Urinary bladder (tissue), 4 donors: ENCODE measurements around the gene LARP4. TPM values are rescaled to one million over a fixed set of nuclear protein-coding genes. Genes with fewer than 3 reads are reported as not detected.
"Not testable (repeated sequence)": the region's sequence is repeated elsewhere in the genome, so short reads cannot be mapped to it uniquely, and the experiment has no call there.

Experiments used
- DNase-seq: peaks from one replicate; pipeline ENCODE4 v3.0.0-alpha.2; 2015; ENCODE audit errors: extremely low spot score
- H3K27ac ChIP-seq: one replicate; pipeline ENCODE4 v1.5.1; 2013; ENCODE audit warnings: low read depth, mild to moderate bottlenecking, moderate library complexity
- H3K36me3 ChIP-seq: one replicate; pipeline ENCODE4 v1.6.1; 2013; ENCODE audit warnings: mild to moderate bottlenecking, moderate library complexity; ENCODE audit not compliant: insufficient read depth
- H3K4me1 ChIP-seq: one replicate; pipeline ENCODE4 v1.6.1; 2013; ENCODE audit warnings: mild to moderate bottlenecking, moderate library complexity; ENCODE audit not compliant: insufficient read depth
- H3K4me3 ChIP-seq: one replicate; pipeline ENCODE4 v1.5.1; 2013; ENCODE audit warnings: low read depth, low read length
- WGBS: extraction: QIAGEN DNeasy Blood & Tissue Kit; methylation state at CpG from one replicate; pipeline ENCODE4 v1.1.7; 2013; 5-methylcytosine and 5-hydroxymethylcytosine counted together
- polyA plus RNA-seq: library from polyadenylated mRNA; stranded (reverse); fragments of 200-250 nt; gene quantifications from one replicate; pipeline ENCODE4 v1.2.3, GENCODE V29; 2013
- total RNA-seq: library from RNA; depleted of rRNA; stranded (reverse); fragments of >200 nt; gene quantifications from one replicate; pipeline ENCODE4 v1.2.3, GENCODE V29; 2014
- donor health status: healthy with polysubstance abuse.
- donor health status: healthy.

The LARP4 gene
- total and polyA plus RNA-seq, 2 donors = 11.3 to 77.5 TPM

DNA sequence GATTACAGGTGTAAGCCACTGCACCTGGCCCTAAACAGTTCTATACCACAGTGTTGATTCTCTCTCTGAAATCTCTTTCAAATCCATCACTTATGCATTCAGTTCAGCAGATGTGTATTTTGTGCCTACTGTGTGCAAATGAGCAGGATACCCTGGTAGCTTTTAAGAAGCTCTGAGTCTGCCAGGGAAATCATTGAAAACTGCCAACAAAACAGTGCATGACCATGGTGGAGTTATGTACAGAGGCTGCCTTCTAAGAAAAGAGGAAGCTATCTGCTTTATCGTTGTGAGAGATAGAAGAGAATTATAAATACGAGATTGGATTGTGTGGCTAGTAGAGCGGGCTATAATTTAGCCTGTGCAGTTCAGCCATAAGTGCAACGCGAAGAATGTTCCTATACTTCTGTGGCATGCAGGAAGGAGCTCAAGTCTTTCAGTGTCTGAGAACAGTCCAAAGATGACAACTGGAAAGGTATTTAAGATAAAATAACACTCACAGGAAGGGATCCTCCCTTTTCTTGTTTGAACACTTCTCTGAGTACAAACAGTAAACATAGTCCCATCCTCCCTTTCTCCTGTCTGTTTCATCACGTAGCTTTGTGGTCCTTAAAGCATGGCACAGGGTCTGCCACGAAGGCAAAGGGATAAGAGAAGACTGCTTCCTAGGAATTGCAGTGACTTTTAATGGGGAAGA is 108.4 kb downstream of the LARP4 start:
- Histone ChIP-seq H3K27ac (no peak overlapping the region), H3K4me1 (no peaks in the 10 kb centered on the region), H3K36me3 (no peaks in the 10 kb centered on the region), H3K4me3 (no peak overlapping the region)
- 59% methylated on average over 7 of the region's 7 CpGs for WGBS
- DNase-seq = no peak

DNA sequence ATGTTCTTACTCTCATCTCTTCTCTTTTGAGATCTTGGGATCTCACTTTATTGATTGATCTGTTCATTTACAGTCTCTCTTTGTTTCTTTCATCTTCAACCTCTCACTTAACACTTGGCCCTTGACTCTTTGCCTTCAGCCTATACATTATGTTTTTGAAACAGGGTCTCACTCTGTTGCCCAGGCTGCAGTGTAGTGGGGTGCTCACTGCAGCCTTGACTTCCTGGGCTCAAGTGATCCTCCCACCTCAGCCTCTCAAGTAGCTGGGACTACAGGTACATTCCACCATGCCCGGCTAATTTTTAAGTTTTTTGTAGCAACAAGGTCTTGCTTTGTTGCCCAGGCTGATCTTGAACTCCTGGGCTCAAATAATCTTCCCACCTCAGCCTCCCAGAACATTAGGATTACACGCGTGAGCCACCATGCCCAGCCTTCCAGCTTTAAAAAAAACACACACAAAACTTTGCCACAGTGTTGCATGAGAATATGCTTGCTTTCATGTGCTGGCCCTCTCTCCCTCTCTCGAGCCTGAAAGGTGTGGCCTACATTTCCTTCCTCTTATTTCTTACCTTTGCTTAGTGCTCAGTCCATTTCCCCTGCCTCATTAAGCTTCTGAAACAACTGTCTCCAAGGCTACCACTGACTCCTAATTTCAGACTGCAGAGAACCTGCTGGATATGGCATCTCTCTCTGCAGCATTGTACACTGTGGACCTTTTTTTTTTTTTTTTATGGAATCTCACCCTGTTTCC is 114.0 kb downstream of the LARP4 start:
- H3K4me3 ChIP-seq = no peak overlapping the region
- H3K4me1 ChIP-seq = peaks cover 1% of the 10 kb centered on the region
- no peak overlapping the region for H3K27ac ChIP-seq
- H3K36me3 ChIP-seq = no peaks in the 10 kb centered on the region
- DNase-seq = no peak
- WGBS = 88% methylated on average over 4 of the region's 4 CpGs

DNA sequence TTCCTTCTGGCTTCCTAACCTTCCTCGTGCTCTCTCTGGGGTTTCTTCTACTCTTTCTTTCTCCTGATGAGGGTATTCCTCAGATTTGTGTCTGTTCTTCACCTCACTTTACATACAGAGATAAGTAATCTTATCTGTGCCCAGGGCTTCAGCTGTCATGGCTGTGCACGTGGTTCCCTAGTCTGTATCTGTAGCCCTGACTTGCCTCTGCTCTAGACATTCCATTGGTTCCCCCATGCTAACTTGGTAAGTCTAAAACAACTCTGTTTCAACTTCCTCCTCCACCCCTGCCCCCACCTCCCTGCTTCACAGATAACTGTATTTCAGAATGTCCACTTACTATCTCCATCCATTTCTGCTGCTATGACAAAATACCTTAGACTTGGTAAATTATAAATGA is 114.9 kb downstream of the LARP4 start:
- Histone ChIP-seq H3K4me1 (peaks cover 1% of the 10 kb centered on the region), H3K4me3 (no peak overlapping the region), H3K36me3 (no peaks in the 10 kb centered on the region), H3K27ac (no peak overlapping the region)
- no peak for DNase-seq
- WGBS = 70% methylated on average over 2 of the region's 2 CpGs

DNA sequence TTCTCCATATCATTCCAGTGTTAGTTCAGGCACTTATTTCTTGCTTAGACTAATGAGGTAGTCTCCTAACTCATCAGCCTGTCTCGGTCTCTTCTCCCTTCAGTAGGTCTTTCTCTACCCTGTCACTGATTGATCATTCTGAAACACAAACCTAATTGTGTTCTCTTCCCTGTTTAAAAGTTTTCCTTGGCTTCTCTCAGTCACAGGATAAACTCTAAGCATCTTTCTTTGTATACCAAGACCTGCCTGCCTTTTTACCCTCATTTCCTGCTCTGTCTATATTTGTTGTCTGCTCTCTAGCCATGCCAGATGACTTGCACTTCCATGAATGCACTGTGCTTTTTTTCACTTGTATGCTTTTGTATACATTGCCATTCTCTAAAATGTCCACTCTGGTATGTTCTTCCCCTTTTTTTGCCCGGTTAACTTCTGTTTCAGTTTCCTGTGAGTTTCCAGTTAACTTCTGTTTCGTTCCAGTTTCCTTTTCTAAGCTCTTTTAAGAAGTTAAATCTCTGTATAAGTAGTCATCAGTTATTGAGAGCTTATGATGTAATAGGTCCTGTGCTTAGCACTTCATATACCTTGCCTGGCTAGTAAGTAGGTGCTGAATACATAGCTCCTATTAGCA is 116.8 kb downstream of the LARP4 start:
- no peak overlapping the region for H3K4me3 ChIP-seq
- H3K4me1 ChIP-seq = peaks cover 1% of the 10 kb centered on the region
- no peaks in the 10 kb centered on the region for H3K36me3 ChIP-seq
- DNase-seq = no peak
- no peak overlapping the region for H3K27ac ChIP-seq
- WGBS = 39% methylated on average over 3 of the region's 3 CpGs

DNA sequence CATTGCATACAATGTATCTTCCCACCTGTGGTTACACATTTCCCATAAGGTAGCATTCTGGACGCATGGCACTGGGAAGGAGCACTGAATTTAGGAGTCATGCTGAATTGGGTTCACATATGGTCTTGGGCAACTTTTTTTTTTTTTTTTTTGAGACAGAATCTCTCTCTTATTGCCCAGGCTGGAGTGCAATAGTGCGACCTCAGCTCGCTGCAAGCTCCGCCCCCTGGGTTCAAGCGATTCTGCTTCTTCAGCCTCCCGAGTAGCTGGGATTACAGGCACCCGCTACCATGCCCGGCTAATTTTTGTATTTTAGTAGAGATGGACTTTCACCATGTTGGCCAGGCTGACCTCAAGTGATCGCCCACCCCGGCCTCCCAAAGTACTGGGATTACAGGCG is 117.4 kb downstream of the LARP4 start:
- no peak for DNase-seq
- Histone ChIP-seq H3K27ac (no peak overlapping the region), H3K4me3 (no peak overlapping the region), H3K36me3 (no peaks in the 10 kb centered on the region), H3K4me1 (peaks cover 1% of the 10 kb centered on the region)
- WGBS = 95% methylated on average over 11 of the region's 11 CpGs

DNA sequence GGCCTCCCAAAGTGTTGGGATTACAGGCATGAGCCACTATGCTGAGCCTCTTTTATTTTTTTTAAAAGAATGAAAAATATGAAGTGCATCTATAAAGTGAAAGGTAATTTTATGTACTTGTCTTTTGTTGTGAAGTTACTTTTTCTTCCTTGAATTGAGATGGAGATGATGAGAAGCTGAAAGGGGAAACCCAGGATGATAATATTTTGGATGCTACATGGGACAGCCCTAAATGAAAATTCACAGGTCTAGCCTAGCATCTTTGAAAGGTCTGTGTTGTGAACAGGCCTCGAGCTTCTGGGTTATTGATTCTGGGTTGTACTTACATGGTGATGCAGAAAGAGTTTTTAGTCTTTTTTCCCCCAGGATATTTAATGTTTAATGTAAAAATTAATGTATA is 118.7 kb downstream of the LARP4 start:
- 96% methylated on average over 1 of the region's 1 CpG for WGBS
- Histone ChIP-seq H3K4me3 (no peak overlapping the region), H3K36me3 (no peaks in the 10 kb centered on the region), H3K27ac (no peak overlapping the region), H3K4me1 (peaks cover 1% of the 10 kb centered on the region)
- DNase-seq = no peak

DNA sequence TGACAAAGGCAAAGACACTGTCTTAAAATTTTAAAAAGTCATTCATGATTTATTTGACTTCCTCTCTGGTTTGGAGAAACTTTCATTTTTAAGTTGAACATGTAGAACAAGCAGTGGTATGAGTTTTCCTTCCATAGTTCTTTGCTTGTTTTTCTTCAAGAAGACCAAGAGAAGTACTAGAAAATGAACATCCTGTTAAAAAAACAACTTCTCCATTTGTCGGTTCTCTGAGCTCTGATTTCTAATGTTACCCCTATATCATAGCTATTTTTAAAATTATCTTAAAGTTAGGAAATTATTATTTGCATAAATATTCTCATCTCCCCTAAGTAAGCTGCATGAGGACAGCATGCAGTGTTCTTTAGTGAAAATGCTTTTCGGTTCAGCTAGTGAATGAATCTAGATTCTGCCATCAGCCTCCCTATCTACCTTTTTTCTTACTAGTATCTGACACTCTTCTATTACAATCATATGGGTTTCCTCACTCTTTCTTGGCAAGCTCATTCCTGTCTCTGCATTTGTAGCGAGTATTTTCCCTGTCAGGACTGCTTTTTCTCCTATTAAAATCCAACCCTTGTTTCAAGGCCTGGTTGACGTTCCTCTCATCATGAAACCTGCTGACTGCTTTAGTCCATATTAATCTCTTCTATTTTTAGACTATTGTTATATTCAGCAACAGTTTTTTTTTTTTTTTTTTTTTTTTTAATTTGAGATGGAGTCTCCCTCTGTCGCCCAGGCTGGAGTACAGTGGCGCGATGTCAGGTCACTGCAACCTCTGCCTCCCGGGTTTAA is 119.9 kb downstream of the LARP4 start:
- WGBS = 68% methylated on average over 8 of the region's 8 CpGs
- Histone ChIP-seq H3K36me3 (no peaks in the 10 kb centered on the region), H3K4me1 (no peaks in the 10 kb centered on the region), H3K4me3 (no peak overlapping the region), H3K27ac (no peak overlapping the region)
- no peak for DNase-seq

DNA sequence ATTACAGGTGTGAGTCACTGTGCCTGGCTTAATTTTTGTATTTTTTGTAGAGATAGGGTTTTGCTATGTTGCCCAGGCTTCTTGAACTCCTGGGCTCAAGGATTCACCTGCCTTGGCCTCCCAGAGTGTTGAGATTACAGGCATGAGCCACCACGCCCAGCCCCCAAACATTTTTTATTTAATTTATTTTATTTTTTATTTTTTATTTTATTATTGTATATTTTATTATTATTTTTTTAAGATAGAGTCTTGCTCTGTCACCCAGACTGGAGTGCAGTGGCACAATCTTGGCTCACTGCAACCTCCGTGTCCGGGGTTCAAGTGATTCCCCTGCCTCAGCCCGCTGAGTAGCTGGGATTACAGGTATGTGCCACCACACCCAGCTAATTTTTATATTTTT is 121.1 kb downstream of the LARP4 start:
- H3K4me3 ChIP-seq, DNase-seq, H3K27ac ChIP-seq, H3K36me3 ChIP-seq, H3K4me1 ChIP-seq: not testable (repeated sequence)
- 98% methylated on average over 4 of the region's 4 CpGs for WGBS

DNA sequence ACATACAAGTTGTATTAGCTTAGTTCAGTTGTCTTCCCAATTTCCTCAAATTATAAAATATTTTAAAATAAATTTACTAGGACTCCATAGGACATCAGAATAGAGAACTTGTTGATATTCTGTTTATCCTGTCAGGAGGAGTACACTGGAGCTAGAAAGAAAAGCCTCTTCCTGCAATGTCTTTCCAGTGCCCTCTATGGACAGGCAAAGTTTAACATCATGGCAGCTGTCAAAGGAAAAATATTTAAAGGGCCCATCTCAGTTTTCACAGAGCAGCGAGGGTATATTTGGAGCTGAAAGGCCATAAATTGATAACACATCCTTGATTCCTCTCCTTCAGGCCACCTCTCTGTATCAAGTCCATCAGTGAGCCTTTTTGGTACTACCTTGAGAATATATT is 123.1 kb downstream of the LARP4 start:
- Histone ChIP-seq H3K4me1 (no peaks in the 10 kb centered on the region), H3K4me3 (no peak overlapping the region), H3K27ac (no peak overlapping the region), H3K36me3 (no peaks in the 10 kb centered on the region)
- DNase-seq = no peak
- WGBS = 95% methylated on average over 1 of the region's 1 CpG

DNA sequence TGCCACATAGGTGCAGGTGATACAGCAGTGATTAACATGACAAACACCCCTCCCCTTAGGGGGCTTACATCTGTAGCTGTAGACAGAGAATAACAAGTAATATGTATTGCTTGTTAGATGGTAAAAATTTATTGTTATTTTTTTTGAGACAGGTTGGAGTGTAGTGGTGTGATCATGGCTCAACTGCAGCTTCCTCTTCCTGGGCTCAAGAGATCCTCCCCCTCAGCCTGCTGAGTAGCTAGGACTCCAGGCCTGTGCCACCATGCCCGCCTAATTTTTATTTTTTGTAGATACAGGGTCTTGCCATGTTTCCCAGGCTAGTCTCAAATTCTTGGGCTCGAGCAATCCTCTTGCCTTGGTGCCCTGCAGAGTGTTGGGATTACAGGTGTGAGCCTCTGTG is 123.9 kb downstream of the LARP4 start:
- Histone ChIP-seq H3K36me3 (no peaks in the 10 kb centered on the region), H3K4me1 (peaks cover 2% of the 10 kb centered on the region), H3K4me3 (no peak overlapping the region), H3K27ac (no peak overlapping the region)
- DNase-seq = no peak
- WGBS = 99% methylated on average over 2 of the region's 2 CpGs

DNA sequence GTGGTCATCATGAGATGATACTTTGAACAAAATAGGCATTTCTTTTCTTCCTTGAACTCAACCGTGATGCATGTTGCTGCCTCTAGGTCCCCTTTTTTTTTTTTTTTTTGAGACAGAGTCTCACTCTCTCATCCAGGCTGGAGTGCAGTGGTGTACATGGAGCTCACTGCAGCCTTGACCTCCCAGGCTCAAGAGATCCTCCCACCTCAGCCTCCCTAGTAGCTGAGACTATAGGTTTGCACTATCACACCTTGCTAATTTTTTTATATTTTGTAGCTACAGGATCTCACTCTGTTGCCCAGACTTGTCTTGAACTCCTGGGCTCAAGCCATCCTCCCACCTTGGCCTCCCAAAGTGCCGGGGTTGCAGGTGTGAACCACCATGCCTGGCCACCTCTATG is 124.7 kb downstream of the LARP4 start:
- no peak for DNase-seq
- 91% methylated on average over 2 of the region's 2 CpGs for WGBS
- no peaks in the 10 kb centered on the region for H3K36me3 ChIP-seq
- H3K4me3 ChIP-seq = no peak overlapping the region
- no peak overlapping the region for H3K27ac ChIP-seq
- H3K4me1 ChIP-seq = peaks cover 2% of the 10 kb centered on the region

DNA sequence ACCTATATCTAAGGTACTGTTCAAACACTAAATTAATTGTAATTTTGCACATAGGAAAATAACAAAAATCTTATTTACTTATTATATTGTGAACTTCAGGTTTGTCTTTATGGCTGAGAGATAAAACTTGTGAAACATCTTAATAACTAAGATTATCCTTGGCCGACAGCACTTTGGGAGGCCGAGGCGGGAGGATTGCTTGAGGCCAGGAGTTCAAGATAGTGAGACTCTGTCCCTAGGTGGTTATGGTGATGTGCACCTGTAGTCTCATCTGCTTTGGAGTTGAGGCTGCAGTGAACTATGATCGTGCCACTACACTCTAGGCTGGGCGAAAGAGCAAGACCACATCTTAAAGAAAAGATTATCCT is 126.7 kb downstream of the LARP4 start:
- Histone ChIP-seq H3K36me3 (no peaks in the 10 kb centered on the region), H3K4me3 (no peak overlapping the region), H3K27ac (no peak overlapping the region), H3K4me1 (peaks cover 3% of the 10 kb centered on the region)
- WGBS = 96% methylated on average over 5 of the region's 5 CpGs
- DNase-seq = no peak

DNA sequence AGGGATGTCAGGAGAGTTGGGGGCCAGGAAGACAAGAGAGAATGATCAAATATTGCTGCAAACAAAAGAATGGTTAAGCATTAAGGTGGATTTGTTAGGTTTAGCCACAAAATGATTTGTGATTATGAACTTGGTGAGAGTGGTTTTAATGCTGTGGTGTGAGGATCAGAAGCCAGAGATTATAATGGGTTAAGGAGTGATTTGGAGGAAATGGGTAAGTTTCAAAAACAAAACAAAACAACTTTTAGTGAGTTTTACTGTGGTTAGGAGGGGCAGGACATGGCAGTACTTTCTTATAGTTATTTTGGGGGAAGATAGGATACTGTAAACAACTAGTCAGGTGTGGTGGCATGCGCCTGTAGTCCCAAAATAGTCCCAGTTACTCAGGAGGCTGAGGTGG is 128.1 kb downstream of the LARP4 start:
- 91% methylated on average over 1 of the region's 1 CpG for WGBS
- Histone ChIP-seq H3K27ac (no peak overlapping the region), H3K4me3 (no peak overlapping the region), H3K36me3 (no peaks in the 10 kb centered on the region), H3K4me1 (peaks cover 3% of the 10 kb centered on the region)
- DNase-seq = no peak
